ENCODE results near the gene CTNND1. TPM values are rescaled to one million over a fixed set of nuclear protein-coding genes. Genes with fewer than 3 reads are reported as not detected.
"Not testable (repeated sequence)": the region's sequence is repeated elsewhere in the genome, so short reads cannot be mapped to it uniquely, and the experiment has no call there.

The CTNND1 gene
- total RNA-seq, 1 experiment from 2014 or later = 49.5 TPM

- peak; percentile 38 for DNase-seq (ENCODE audit: low read depth)
These were observed 30.5 kb downstream of the CTNND1 start for GRCh38 chr11:57792060-57792541.

GRCh38 chr11:57792870-57793269 is 31.3 kb downstream of the CTNND1 start:
- peak; percentile 52 for DNase-seq (ENCODE audit: low read depth)

- no peak for DNase-seq (ENCODE audit: low read depth)
These were observed 31.9 kb downstream of the CTNND1 start for GRCh38 chr11:57793351-57794115.

- DNase-seq (ENCODE audit: low read depth) = peak; percentile 53
These were observed 37.4 kb downstream of the CTNND1 start for GRCh38 chr11:57798905-57799559.

- DNase-seq (ENCODE audit: low read depth) = peak; percentile 74
These were observed 39.0 kb downstream of the CTNND1 start for GRCh38 chr11:57800444-57801182.

- peak; percentile 21 for DNase-seq (ENCODE audit: low read depth)
These were observed 39.5 kb downstream of the CTNND1 start for GRCh38 chr11:57801183-57801485.

GRCh38 chr11:57802411-57802810 is 40.8 kb downstream of the CTNND1 start:
- no peak for DNase-seq (ENCODE audit: low read depth)

- DNase-seq (ENCODE audit: low read depth) = no peak
These were observed 42.9 kb downstream of the CTNND1 start for GRCh38 chr11:57804466-57804865.

GRCh38 chr11:57805780-57806179 is 44.2 kb downstream of the CTNND1 start:
- no peak for DNase-seq (ENCODE audit: low read depth)

GRCh38 chr11:57812634-57813033 is 51.0 kb downstream of the CTNND1 start:
- DNase-seq (ENCODE audit: low read depth) = no peak

GRCh38 chr11:57815476-57815875 is 53.9 kb downstream of the CTNND1 start:
- DNase-seq (ENCODE audit: low read depth) = no peak

- DNase-seq (ENCODE audit: low read depth) = no peak
These were observed 54.3 kb downstream of the CTNND1 start for GRCh38 chr11:57815877-57816276.

- DNase-seq (ENCODE audit: low read depth) = no peak
These were observed 57.2 kb downstream of the CTNND1 start for GRCh38 chr11:57818812-57819211.

- DNase-seq (ENCODE audit: low read depth) = no peak
These were observed 57.8 kb downstream of the CTNND1 start for GRCh38 chr11:57819252-57819979.

GRCh38 chr11:57823859-57824258 is 62.3 kb downstream of the CTNND1 start:
- DNase-seq (ENCODE audit: low read depth) = no peak

GRCh38 chr11:57834852-57835251 is 73.2 kb downstream of the CTNND1 start:
- DNase-seq (ENCODE audit: low read depth) = no peak

- DNase-seq (ENCODE audit: low read depth) = not testable (repeated sequence)
These were observed 77.0 kb downstream of the CTNND1 start for GRCh38 chr11:57838609-57839008.

GRCh38 chr11:57842873-57843272 is 81.3 kb downstream of the CTNND1 start:
- no peak for DNase-seq (ENCODE audit: low read depth)

- DNase-seq (ENCODE audit: low read depth) = no peak
These were observed 106.4 kb downstream of the CTNND1 start for GRCh38 chr11:57867966-57868365.

GRCh38 chr11:57868491-57868890 is 106.9 kb downstream of the CTNND1 start:
- no peak for DNase-seq (ENCODE audit: low read depth)

All from HT1080 (cell line).